ENCODE data around the gene FAM53B.

The FAM53B gene

DNA sequence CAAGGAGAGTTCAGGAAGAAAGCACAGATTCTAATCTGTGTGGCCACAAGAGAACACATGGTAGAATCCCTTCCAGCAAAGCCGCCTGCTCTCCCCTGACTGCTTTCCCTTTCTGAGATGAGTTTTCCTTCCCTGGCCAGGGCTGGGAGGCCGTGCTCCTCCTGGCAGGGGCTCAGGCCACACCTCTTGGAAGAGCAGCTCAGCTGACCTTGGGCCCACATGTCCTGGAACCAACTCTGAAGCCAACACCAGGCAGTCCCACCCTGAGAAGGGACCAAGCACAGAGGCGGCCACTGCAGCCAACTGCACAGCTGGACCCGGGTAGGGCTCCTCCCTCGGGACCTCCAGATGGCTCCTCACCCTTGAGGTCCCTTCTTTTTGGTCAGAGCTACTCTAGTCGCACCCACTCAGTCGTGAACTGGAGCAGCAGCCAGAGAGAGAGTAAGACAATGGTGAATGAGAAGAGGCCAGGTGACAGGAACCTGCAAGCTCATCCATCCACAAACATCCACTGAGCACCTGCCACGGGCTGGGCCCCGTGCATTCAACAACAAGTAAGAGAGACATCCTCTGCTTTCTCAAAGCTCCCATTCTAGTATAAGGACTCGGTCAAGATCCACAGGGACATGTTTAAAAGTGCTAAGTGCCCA is 40.3 kb downstream of the FAM53B start:
- H3K4me1 ChIP-seq (ENCODE audit: control insufficient read depth, insufficient read depth, low read length, poor library complexity, severe bottlenecking) = peaks cover 99% of the 10 kb centered on the region

DNA sequence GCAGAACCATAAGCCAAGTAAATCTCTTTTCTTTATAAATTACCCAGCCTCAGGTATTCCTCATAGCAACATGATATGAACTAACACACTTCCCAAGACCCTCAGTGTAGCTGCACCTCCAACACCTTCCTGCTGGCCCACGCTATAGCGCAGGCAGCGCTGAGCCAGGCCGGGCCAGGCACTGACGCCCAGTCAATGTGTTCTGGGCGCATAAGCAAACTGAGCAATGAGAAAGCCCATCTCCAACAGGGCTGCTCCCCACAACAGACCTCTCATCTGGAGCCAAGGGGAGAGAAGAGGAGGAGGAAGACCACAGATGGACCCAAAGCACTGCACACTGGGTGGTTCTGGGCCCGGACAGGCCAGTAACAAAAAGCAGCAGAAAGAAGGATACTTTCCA is 40.8 kb downstream of the FAM53B start:
- H3K4me3 ChIP-seq (ENCODE audit: insufficient read depth, low read depth, low read length, poor library complexity, severe bottlenecking) = no peak overlapping the region
- peaks cover 14% of the 10 kb centered on the region for H3K36me3 ChIP-seq (ENCODE audit: control insufficient read depth, insufficient read depth, low read length)
- DNase-seq = no peak
- H3K27ac ChIP-seq (ENCODE audit: insufficient read depth, low read length, poor library complexity, severe bottlenecking) = peak overlapping the region; percentile 72
- no peaks in the 10 kb centered on the region for H3K9me3 ChIP-seq (ENCODE audit: control insufficient read depth, low read length)
- H3K4me1 ChIP-seq (ENCODE audit: control insufficient read depth, insufficient read depth, low read length, poor library complexity, severe bottlenecking) = peaks cover 99% of the 10 kb centered on the region
- no peaks in the 10 kb centered on the region for H3K27me3 ChIP-seq (replicated peaks; ENCODE audit: control insufficient read depth, insufficient read depth, low read length, poor library complexity, severe bottlenecking)

More for the DNA sequence above, 40.3 kb downstream of the FAM53B start:
- no peak for DNase-seq
- H3K4me3 ChIP-seq (ENCODE audit: insufficient read depth, low read depth, low read length, poor library complexity, severe bottlenecking) = no peak overlapping the region
- H3K36me3 ChIP-seq (ENCODE audit: control insufficient read depth, insufficient read depth, low read length) = peaks cover 14% of the 10 kb centered on the region
- no peaks in the 10 kb centered on the region for H3K9me3 ChIP-seq (ENCODE audit: control insufficient read depth, low read length)
- peak overlapping the region; percentile 72 for H3K27ac ChIP-seq (ENCODE audit: insufficient read depth, low read length, poor library complexity, severe bottlenecking)
- no peaks in the 10 kb centered on the region for H3K27me3 ChIP-seq (replicated peaks; ENCODE audit: control insufficient read depth, insufficient read depth, low read length, poor library complexity, severe bottlenecking)

GRCh38 chr10:124701881-124702656 is 42.1 kb downstream of the FAM53B start:
- peaks cover 14% of the 10 kb centered on the region for H3K36me3 ChIP-seq (ENCODE audit: control insufficient read depth, insufficient read depth, low read length)
- H3K9me3 ChIP-seq (ENCODE audit: control insufficient read depth, low read length) = no peaks in the 10 kb centered on the region
- peak overlapping the region; percentile 72 for H3K27ac ChIP-seq (ENCODE audit: insufficient read depth, low read length, poor library complexity, severe bottlenecking)
- H3K4me1 ChIP-seq (ENCODE audit: control insufficient read depth, insufficient read depth, low read length, poor library complexity, severe bottlenecking) = peaks cover 99% of the 10 kb centered on the region
- H3K27me3 ChIP-seq (replicated peaks; ENCODE audit: control insufficient read depth, insufficient read depth, low read length, poor library complexity, severe bottlenecking) = no peaks in the 10 kb centered on the region
- DNase-seq = peak in 1 of 3 donors; percentile 29
- H3K4me3 ChIP-seq (ENCODE audit: insufficient read depth, low read depth, low read length, poor library complexity, severe bottlenecking) = no peak overlapping the region

DNA sequence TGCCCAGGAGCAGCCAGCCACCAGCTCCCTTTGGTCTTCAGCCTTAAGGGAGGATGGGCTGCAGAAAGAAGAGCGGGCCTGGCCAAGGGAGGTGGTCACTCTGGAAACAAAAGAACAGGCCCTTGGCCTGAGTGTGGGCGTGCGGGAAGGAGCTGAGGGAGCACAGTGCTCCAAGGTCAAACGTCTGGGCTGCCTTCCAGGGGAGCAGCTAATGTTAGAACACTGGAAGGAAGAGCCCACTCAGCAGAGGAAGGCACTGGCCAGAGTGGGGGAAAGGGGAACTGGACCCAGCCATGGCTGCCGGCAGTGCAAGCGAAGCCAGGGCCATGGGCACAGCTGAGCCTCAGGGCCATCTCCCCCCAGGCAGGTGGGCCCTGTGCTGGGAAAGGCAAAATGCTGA is 42.7 kb downstream of the FAM53B start:
- Histone ChIP-seq H3K27ac (ENCODE audit: insufficient read depth, low read length, poor library complexity, severe bottlenecking) (peak overlapping the region; percentile 72), H3K9me3 (ENCODE audit: control insufficient read depth, low read length) (no peaks in the 10 kb centered on the region), H3K27me3 (replicated peaks; ENCODE audit: control insufficient read depth, insufficient read depth, low read length, poor library complexity, severe bottlenecking) (no peaks in the 10 kb centered on the region), H3K36me3 (ENCODE audit: control insufficient read depth, insufficient read depth, low read length) (peaks cover 11% of the 10 kb centered on the region), H3K4me3 (ENCODE audit: insufficient read depth, low read depth, low read length, poor library complexity, severe bottlenecking) (no peak overlapping the region), H3K4me1 (ENCODE audit: control insufficient read depth, insufficient read depth, low read length, poor library complexity, severe bottlenecking) (peaks cover 99% of the 10 kb centered on the region)
- no peak for DNase-seq

- Histone ChIP-seq H3K36me3 (ENCODE audit: control insufficient read depth, insufficient read depth, low read length) (peaks cover 8% of the 10 kb centered on the region), H3K9me3 (ENCODE audit: control insufficient read depth, low read length) (no peaks in the 10 kb centered on the region), H3K27ac (ENCODE audit: insufficient read depth, low read length, poor library complexity, severe bottlenecking) (peak overlapping the region; percentile 72), H3K4me1 (ENCODE audit: control insufficient read depth, insufficient read depth, low read length, poor library complexity, severe bottlenecking) (peaks cover 99% of the 10 kb centered on the region), H3K27me3 (replicated peaks; ENCODE audit: control insufficient read depth, insufficient read depth, low read length, poor library complexity, severe bottlenecking) (no peaks in the 10 kb centered on the region), H3K4me3 (ENCODE audit: insufficient read depth, low read depth, low read length, poor library complexity, severe bottlenecking) (no peak overlapping the region)
- DNase-seq = no peak
Observed at GRCh38 chr10:124701038-124701365, 43.2 kb downstream of the FAM53B start.

DNA sequence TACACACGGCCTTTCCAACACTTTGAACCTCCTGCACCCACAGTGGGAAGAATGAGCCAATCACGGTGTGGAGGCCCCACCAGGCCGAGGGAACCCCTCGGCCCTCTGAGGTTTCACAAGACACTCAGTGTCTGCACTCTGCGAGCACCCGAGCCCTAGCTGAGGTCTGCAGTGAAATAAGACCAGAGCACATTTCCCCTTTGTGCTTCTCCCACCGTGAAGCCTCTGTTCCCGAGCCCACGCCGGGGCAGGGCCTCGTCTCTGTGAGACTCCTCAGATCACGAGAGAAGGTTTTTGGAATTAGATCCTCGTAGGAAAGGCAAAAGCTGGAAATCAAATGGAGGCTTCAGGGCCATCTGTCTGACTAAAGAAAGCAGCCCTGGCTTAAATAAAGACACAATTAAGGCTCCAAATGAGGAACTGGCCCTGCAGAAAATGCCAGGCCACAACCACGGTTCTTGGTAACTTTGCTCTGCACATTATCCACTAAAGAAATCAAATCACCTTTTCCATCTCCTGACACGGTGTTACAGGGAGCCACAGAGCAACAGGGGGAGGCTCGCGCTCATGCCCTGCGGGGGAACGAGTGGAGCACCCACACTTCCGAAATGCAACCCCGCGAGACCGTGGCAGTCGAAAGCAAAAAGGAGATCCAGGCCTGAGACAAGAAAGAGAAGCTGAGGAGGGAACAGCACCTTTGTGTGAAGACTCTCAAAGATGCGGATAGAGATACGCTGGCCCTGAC is 43.7 kb downstream of the FAM53B start:
- peaks cover 2% of the 10 kb centered on the region for H3K36me3 ChIP-seq (ENCODE audit: control insufficient read depth, insufficient read depth, low read length)
- peaks cover 99% of the 10 kb centered on the region for H3K4me1 ChIP-seq (ENCODE audit: control insufficient read depth, insufficient read depth, low read length, poor library complexity, severe bottlenecking)
- H3K4me3 ChIP-seq (ENCODE audit: insufficient read depth, low read depth, low read length, poor library complexity, severe bottlenecking) = no peak overlapping the region
- no peaks in the 10 kb centered on the region for H3K27me3 ChIP-seq (replicated peaks; ENCODE audit: control insufficient read depth, insufficient read depth, low read length, poor library complexity, severe bottlenecking)
- no peaks in the 10 kb centered on the region for H3K9me3 ChIP-seq (ENCODE audit: control insufficient read depth, low read length)
- DNase-seq = no peak
- peak overlapping the region; percentile 81 for H3K27ac ChIP-seq (ENCODE audit: insufficient read depth, low read length, poor library complexity, severe bottlenecking)

DNA sequence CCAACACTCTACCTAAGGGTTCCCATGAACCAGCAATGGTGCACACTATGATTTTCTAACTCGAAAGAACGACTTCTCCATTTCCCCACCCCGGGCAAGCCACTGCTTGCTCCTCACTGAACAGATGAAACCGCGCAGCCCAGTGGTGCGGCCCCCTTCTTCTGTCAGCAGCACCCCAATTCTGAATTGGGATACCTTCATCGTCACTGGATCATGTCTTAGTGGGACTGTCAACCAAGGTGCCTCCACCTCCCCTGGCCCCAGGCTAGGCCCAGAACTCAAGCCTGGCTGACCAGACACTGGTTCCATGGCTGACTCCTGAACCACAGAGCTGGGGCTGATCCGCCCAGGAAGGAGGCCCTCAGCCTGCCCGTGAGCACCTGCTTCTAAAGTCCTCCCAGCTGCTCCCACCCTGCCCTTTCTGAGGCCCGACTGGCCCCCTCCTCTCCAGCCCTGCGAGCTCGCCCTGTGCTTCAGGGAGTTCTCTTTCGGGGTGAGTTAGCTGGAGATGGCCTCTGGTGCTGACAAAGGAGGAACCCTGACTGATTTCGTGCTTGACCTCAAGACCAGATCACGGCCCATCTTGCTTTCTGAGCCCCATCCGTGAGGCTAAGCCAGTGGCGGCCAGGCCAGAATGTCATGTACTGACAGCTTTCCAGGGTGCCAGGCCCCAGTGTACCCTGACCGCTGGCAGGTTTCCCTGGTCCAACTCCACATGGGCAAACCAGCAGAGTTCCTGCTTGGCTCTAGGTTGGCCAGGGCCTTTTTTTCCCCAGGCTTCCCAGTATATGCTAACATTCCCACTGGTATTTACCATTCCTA is 44.5 kb downstream of the FAM53B start:
- H3K4me1 ChIP-seq (ENCODE audit: control insufficient read depth, insufficient read depth, low read length, poor library complexity, severe bottlenecking) = peaks cover 99% of the 10 kb centered on the region
- no peaks in the 10 kb centered on the region for H3K9me3 ChIP-seq (ENCODE audit: control insufficient read depth, low read length)
- peak overlapping the region; percentile 81 for H3K27ac ChIP-seq (ENCODE audit: insufficient read depth, low read length, poor library complexity, severe bottlenecking)
- H3K4me3 ChIP-seq (ENCODE audit: insufficient read depth, low read depth, low read length, poor library complexity, severe bottlenecking) = no peak overlapping the region
- H3K36me3 ChIP-seq (ENCODE audit: control insufficient read depth, insufficient read depth, low read length) = peaks cover 3% of the 10 kb centered on the region
- no peaks in the 10 kb centered on the region for H3K27me3 ChIP-seq (replicated peaks; ENCODE audit: control insufficient read depth, insufficient read depth, low read length, poor library complexity, severe bottlenecking)
- DNase-seq = no peak

DNA sequence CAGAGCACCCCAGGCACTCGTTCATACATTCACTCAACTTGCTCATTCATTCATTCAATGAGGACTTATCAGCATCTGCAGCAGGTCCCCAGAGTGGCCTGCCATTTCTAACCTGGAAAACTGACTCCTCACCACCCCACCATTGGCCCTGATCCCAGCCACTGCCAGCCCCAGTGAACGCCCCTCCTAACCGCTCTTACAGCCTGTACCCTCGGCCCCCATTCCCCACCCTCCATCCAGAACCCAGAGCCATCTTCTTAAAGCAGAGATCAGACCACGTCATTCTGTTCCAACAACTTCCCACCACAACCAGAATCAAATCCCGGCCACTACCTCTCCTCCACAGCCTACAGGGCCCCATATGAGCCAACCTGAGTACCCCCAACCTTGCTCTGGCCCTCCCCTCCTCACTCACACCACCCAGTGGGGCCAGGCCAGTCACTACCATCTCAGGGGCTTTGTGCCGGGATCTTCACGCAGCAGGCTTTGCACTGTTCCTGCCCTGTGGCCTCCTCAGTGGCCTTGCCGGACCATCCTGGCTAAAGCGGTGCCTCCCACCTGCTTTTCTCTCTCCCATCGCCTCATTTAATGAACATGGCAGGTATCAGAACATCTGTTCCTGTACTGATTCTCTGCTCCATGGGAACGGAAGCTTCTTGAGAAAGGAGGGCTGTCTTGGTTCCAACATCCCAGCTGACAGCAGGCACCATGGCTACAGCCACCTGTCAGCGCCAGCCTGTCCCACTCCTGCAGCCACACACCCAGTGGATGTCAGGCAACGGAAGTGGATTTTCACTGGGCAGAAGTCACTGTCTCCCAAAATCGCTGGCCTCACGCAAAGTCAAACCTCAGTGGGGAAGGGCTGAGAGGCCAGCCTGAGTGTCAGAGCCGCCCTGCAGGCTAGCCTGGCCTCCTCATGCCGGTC is 45.4 kb downstream of the FAM53B start:
- peak overlapping the region; percentile 81 for H3K27ac ChIP-seq (ENCODE audit: insufficient read depth, low read length, poor library complexity, severe bottlenecking)
- H3K36me3 ChIP-seq (ENCODE audit: control insufficient read depth, insufficient read depth, low read length) = peaks cover 6% of the 10 kb centered on the region
- peaks cover 99% of the 10 kb centered on the region for H3K4me1 ChIP-seq (ENCODE audit: control insufficient read depth, insufficient read depth, low read length, poor library complexity, severe bottlenecking)

More for the DNA sequence above, 45.4 kb downstream of the FAM53B start:
- no peak for DNase-seq
- Histone ChIP-seq H3K27me3 (replicated peaks; ENCODE audit: control insufficient read depth, insufficient read depth, low read length, poor library complexity, severe bottlenecking) (no peaks in the 10 kb centered on the region), H3K4me3 (ENCODE audit: insufficient read depth, low read depth, low read length, poor library complexity, severe bottlenecking) (no peak overlapping the region), H3K9me3 (ENCODE audit: control insufficient read depth, low read length) (no peaks in the 10 kb centered on the region)
